ENCODE data around the gene ALDH3A1. TPM values are rescaled to one million over a fixed set of nuclear protein-coding genes. Genes with fewer than 3 reads are reported as not detected.

The ALDH3A1 gene
- total and polyA plus RNA-seq, 9 of the 15 experiments (the other 6 are each of a cell fraction or from before 2014, with no cell fraction given): not detected

GRCh38 chr17:19739241-19740201, 8.6 kb downstream of the ALDH3A1 start:
- Histone ChIP-seq H3K4me3 (no peak overlapping the region), H3K27me3 (ENCODE audit: control insufficient read depth in 2 of 2, insufficient read depth in 2 of 2, low read length in 2 of 2) (peaks cover 3 to 15% of the 10 kb centered on the region in 2 experiments; a peak in 3 of 5 replicates), H3K36me3 (ENCODE audit: control insufficient read depth, insufficient read depth, low read length) (no peaks in the 10 kb centered on the region), H4K20me1 (replicated peaks; ENCODE audit: control insufficient read depth, insufficient read depth, low read length) (no peaks in the 10 kb centered on the region), H3K9me1 (ENCODE audit: control insufficient read depth, insufficient read depth, low read length) (no peaks in the 10 kb centered on the region), H3K27ac (ENCODE audit: extremely low read depth, low read depth, low read length) (no peak overlapping the region), H2AFZ (ENCODE audit: low read depth, low read length) (no peak overlapping the region), H3K9me3 (replicated peaks; ENCODE audit: control insufficient read depth, insufficient read depth, low read depth, low read length) (no peaks in the 10 kb centered on the region), H3K4me1 (replicated peaks in 1 of 2; ENCODE audit: control insufficient read depth in 2 of 2, insufficient read depth in 2 of 2, low read length in 2 of 2) (no peaks in the 10 kb centered on the region), H3K9ac (ENCODE audit: insufficient read depth in 1 of 2, low read depth in 2 of 2, low read length in 2 of 2) (no peak overlapping the region), H3K4me2 (ENCODE audit: insufficient read depth, low read length) (no peak overlapping the region), H3K79me2 (ENCODE audit: control insufficient read depth, insufficient read depth, low read length) (no peaks in the 10 kb centered on the region)
- intact Hi-C loops (cut with micrococcal nuclease) (no loop called here), in situ Hi-C loops (cut with MboI) (no loop called here)
- no peak for FAIRE-seq
- DNase-seq (ENCODE audit: extremely low read depth in 1 of 4, low spot score in 3 of 4): no peak
- no peak for ATAC-seq
- ChIA-PET CTCF (ENCODE audit: low intra/inter-chr PET ratio) (no interaction called here), POLR2A (interaction anchor here (0.8 kb wide), 1 partner anchor 10 kb away, joined by 4 read pairs; no protein-coding TSS in a partner anchor)
- no TSS peak for BruUV-seq (replicated peaks)
- TF ChIP-seq NFRKB (IDR thresholded peaks at IDR 0.05; ENCODE audit: low read depth): no peak
- TF ChIP-seq ZNF77 (CRISPR knock-in tag; IDR thresholded peaks at IDR 0.05): no peak
- no peak for TF ChIP-seq PRMT5 (CRISPR knock-in tag; IDR thresholded peaks at IDR 0.05)
- TF ChIP-seq, protein P1, sequence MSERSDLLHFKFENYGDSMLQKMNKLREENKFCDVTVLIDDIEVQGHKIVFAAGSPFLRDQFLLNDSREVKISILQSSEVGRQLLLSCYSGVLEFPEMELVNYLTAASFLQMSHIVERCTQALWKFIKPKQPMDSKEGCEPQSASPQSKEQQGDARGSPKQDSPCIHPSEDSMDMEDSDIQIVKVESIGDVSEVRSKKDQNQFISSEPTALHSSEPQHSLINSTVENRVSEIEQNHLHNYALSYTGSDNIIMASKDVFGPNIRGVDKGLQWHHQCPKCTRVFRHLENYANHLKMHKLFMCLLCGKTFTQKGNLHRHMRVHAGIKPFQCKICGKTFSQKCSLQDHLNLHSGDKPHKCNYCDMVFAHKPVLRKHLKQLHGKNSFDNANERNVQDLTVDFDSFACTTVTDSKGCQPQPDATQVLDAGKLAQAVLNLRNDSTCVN (CRISPR knock-in tag; IDR thresholded peaks at IDR 0.05): no peak
- no peak for TF ChIP-seq DIDO1 (tag; IDR thresholded peaks at IDR 0.05; ENCODE audit: low read depth)
- no peak for TF ChIP-seq CCNT2 (IDR thresholded peaks at IDR 0.05; ENCODE audit: borderline replicate concordance, extremely low read depth, insufficient read length, low read depth, low read length)
- TF ChIP-seq GABPA (tag; conservative IDR thresholded peaks at IDR 0.05; ENCODE audit: low read depth): no peak
- no peak for TF ChIP-seq PKNOX1 (IDR thresholded peaks at IDR 0.05)
- no peak for TF ChIP-seq HDAC8 (tag; IDR thresholded peaks at IDR 0.05)
- TF ChIP-seq EHMT2 (IDR thresholded peaks at IDR 0.05): no peak
- no peak for TF ChIP-seq ZNF511 (CRISPR knock-in tag; IDR thresholded peaks at IDR 0.05)
- no peak for TF ChIP-seq HNRNPK (IDR thresholded peaks at IDR 0.05; ENCODE audit: low read depth, low read length, poor library complexity, severe bottlenecking)
- no peak for TF ChIP-seq RBM39 (optimal IDR thresholded peaks at IDR 0.05; ENCODE audit: low read depth, low read length)
- TF ChIP-seq ZNF639 (CRISPR knock-in tag; conservative IDR thresholded peaks at IDR 0.05 in 1 of 2, IDR thresholded peaks at IDR 0.05 in 1 of 2): no peak
- no peak for TF ChIP-seq PPARD (CRISPR knock-in tag; IDR thresholded peaks at IDR 0.05)
- no peak for TF ChIP-seq BHLHE40 (IDR thresholded peaks at IDR 0.05; ENCODE audit: low read length)
- TF ChIP-seq ARID2 (IDR thresholded peaks at IDR 0.05): no peak
- WGBS (ENCODE audit: insufficient coverage, low coverage, missing lambda C conversion rate): 10% methylated on average over 19 of the region's 26 CpGs

Data from K562 (cell line).